HepG2 (cell line): ENCODE measurements around the gene G6PD. TPM values are rescaled to one million over a fixed set of nuclear protein-coding genes. Genes with fewer than 3 reads are reported as not detected.

Experiments
- CBX2 ChIP-seq, 2 experiments: fragments of 200-600 bp in 1 of 2; sonication (generic); formaldehyde crosslinking in 1 of 2; IDR thresholded peaks; 2 replicates each; pipeline versions ENCODE4 v1.7.0 to v1.8.1; 2018 to 2022; ENCODE audit warnings: low read depth in 2 of 2, low read length in 1 of 2, mild to moderate bottlenecking in 1 of 2, missing genetic modification reagents in 1 of 2
- CERS6 ChIP-seq: sonication (generic); formaldehyde crosslinking; IDR thresholded peaks from 2 replicates; pipeline ENCODE4 v1.5.0; 2020; ENCODE audit warnings: missing genetic modification reagents
- MLXIP ChIP-seq: sonication (generic); formaldehyde crosslinking; IDR thresholded peaks from 2 replicates; pipeline ENCODE4 v1.9.0; 2021; ENCODE audit warnings: missing genetic modification reagents, borderline replicate concordance
- MYPOP ChIP-seq: sonication (generic); formaldehyde crosslinking; IDR thresholded peaks from 2 replicates; pipeline ENCODE4 v1.8.1; 2023; ENCODE audit warnings: mild to moderate bottlenecking, moderate library complexity, missing genetic modification reagents
- POLR2G ChIP-seq: fragments of 200-400 bp; formaldehyde crosslinking; IDR thresholded peaks from 2 replicates; pipeline ENCODE4 v1.6.1; 2018; ENCODE audit warnings: mild to moderate bottlenecking, low read depth, low read length, moderate library complexity
- ZBTB3 ChIP-seq: sonication (generic); formaldehyde crosslinking; IDR thresholded peaks from 2 replicates; pipeline ENCODE4 v1.4.0; 2020; ENCODE audit warnings: low read depth, mild to moderate bottlenecking, moderate library complexity, missing genetic modification reagents, borderline replicate concordance
- ZBTB33 ChIP-seq: sonication (generic); formaldehyde crosslinking; IDR thresholded peaks from 2 replicates; pipeline ENCODE4 v1.4.0; 2020; ENCODE audit warnings: missing genetic modification reagents
- ZC3H13 ChIP-seq: sonication (generic); formaldehyde crosslinking; IDR thresholded peaks from 2 replicates; pipeline ENCODE4 v1.8.1; 2023; ENCODE audit warnings: mild to moderate bottlenecking, missing genetic modification reagents, moderate library complexity
- ZMYM4 ChIP-seq: sonication (generic); formaldehyde crosslinking; IDR thresholded peaks from 2 replicates; pipeline ENCODE4 v1.8.1; 2023; ENCODE audit warnings: mild to moderate bottlenecking, missing genetic modification reagents
- ZNF142 ChIP-seq: sonication (generic); formaldehyde crosslinking; IDR thresholded peaks from 2 replicates; pipeline ENCODE4 v1.4.0; 2020; ENCODE audit warnings: missing genetic modification reagents
- ZNF792 ChIP-seq: IDR thresholded peaks from 2 replicates; pipeline ENCODE4 v1.6.1; 2016
- ZSCAN5A ChIP-seq: sonication (generic); formaldehyde crosslinking; IDR thresholded peaks from 2 replicates; pipeline ENCODE4 v1.8.0; 2022; ENCODE audit warnings: mild to moderate bottlenecking, missing genetic modification reagents, borderline replicate concordance
- polyA plus RNA-seq, 8 experiments: library from polyadenylated mRNA; depleted of rRNA in 3 of 8; stranded (reverse) in 7 of 8; unstranded in 1 of 8; fragments of >200 nt; fragmentation: Illumina TruSeq in 4 of 8; extraction: Trizol in 4 of 8; gene quantifications; 2 replicates each; pipeline versions ENCODE4 v1.2.1 to v1.2.3, GENCODE V29; 2011 to 2016; ENCODE audit warnings: low read depth in 4 of 8, missing spikeins in 1 of 8, mixed read lengths in 1 of 8; ENCODE audit not compliant: insufficient read depth in 1 of 8
- total RNA-seq, 5 experiments: library from RNA; depleted of rRNA; stranded (reverse); fragments of >200 nt; fragmentation: Illumina TruSeq; extraction: Trizol; gene quantifications; 2 replicates each; pipeline ENCODE4 v1.2.3, GENCODE V29; 2016; ENCODE audit warnings: low read depth in 1 of 5

Gene G6PD
- total and polyA plus RNA-seq, 2 of the 13 experiments (the other 11 are each of a cell fraction or from before 2014, with no cell fraction given) = 18.8 to 28.8 TPM

GRCh38 chrX:154546354-154547244, at the start of gene G6PD (continued):
- no peak for TF ChIP-seq CBX2 (IDR thresholded peaks at IDR 0.05; ENCODE audit: low read depth, low read length)
- TF ChIP-seq CBX2 (CRISPR knock-in tag; IDR thresholded peaks at IDR 0.05; ENCODE audit: low read depth) = no peak
- peak; percentile 99 for TF ChIP-seq ZC3H13
- TF ChIP-seq ZBTB3 (CRISPR knock-in tag) = no peak
- peak; percentile 27; the same call in 1 of the 2 replicates for TF ChIP-seq ZNF142 (CRISPR knock-in tag)
- no peak for TF ChIP-seq ZNF792
- TF ChIP-seq MLXIP (CRISPR knock-in tag) = no peak
- TF ChIP-seq CERS6 (CRISPR knock-in tag) = no peak
- peak; percentile 39 for TF ChIP-seq POLR2G
- TF ChIP-seq ZSCAN5A (CRISPR knock-in tag) = no peak
- TF ChIP-seq ZBTB33 (CRISPR knock-in tag) = no peak
- no peak for TF ChIP-seq ZMYM4
- peak; percentile 47; the same call in 1 of the 2 replicates for TF ChIP-seq MYPOP
